DMS53 (cell line): ENCODE measurements around the gene BMPR1A.
"Not testable (repeated sequence)": the region's sequence is repeated elsewhere in the genome, so short reads cannot be mapped to it uniquely, and the experiment has no call there.

Source experiments
- DNase-seq: peaks from one replicate; lab custom pipeline; 2025; lab: John Stamatoyannopoulos, UW

The BMPR1A gene

DNA sequence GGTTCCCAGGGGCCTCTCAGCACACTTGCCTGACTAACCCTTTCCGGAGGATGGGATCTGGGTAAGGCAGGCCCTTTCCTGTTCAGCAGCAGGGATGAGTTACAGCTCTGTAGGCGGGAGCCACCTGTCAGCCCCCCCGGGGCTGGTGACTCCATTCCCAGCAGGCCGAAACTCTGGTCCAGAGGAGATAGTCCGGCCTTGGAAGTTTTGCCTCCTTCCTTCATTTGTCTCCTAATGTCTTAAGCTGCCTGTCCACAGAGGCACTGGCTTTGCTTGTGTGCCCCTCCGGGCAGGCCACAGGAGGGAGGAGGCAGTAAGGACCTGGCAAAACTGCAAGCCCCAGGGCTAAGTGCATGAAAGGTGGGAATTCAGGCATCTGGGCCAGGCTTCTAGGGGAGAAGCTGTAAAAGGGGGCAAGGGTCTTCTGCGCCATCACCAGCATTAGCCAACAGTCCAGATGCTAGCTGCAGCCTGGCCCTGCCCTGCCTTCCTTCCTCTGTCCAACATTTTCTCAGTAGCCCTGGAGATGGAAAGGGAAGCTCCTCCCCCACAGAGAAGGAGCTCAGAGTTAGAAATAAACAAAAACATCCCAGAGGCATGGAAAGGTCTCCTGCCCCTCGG is 213.1 kb downstream of the BMPR1A start:
- no peak for DNase-seq

DNA sequence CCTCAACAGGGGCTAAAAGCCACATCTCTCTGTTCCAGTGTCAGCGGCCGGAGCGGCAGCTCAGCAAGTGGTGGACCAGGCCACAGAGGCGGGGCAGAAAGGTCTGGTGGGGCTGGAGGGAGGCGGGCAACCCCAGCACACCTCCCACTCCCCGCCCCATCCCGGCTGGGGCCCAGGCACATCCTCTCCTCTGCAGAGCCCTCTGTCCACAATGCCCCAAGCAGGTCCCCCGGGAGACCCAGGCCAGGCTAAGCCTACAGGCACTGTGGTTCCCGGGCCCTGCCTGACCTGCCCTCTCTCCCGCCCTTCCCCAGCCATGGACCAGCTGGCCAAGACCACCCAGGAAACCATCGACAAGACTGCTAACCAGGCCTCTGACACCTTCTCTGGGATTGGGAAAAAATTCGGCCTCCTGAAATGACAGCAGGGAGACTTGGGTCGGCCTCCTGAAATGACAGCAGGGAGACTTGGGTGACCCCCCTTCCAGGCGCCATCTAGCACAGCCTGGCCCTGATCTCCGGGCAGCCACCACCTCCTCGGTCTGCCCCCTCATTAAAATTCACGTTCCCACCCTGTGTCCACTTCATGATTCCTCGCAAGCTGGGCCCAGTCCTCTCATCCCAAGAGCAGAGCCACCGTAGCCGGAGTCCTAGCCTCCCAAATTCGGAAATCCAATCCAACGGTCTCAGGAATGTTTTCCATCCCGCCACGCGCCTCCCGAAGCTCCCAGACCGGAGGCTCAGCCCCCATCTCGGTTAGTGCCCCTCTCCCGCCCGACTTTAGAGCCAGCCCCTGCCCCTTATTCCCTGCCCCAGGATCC is 214.0 kb downstream of the BMPR1A start:
- peak; percentile 41 for DNase-seq

DNA sequence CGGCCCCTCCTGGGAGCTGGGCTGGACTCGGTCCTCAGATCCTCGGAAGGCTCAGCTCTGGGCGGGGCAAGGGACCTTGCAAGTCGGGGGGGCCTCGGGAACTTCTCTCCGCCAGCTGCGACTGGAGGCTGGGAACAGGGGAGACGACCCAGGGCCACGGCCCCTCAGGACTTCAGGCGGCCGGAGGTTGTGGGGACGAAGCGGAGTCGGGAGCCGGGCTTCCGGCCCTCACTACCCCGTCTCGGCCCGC is 214.5 kb downstream of the BMPR1A start:
- no peak for DNase-seq

DNA sequence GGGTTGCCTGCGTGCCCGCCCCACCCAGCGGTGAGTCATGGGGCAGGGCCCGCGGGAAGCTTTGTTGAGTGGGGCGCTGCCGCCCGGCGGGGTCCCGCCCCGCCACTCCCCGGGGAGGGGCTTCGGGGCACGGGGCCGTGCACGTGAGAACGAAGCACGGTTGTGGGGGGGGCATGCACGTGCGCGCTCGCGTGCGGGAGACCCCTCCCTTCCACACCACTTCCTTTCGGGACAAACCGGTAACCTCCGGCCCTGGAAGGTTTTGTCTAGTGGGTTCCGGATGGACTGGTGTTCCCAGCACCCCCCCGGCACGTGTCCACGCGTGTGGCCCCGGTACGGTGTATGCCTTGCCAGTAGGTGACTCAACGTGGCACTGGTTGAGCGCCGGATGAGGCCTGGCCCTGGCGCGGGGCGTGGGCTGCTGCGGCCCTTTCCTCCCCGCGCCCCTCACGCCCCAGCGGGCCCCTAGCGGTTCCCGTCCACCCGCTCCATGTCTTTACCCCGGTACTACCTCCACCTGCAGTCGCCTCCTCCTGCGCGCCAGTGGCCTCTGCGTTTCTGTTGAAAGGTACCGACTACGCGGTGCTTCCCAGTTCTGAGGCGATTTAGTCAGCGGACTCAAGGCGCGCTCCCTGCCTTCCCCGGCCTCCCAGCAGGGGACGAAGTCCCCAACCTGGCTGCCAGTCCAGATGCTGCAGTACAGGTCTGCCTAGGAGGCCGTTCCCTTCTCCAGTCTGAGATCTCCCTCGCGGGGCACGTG is 215.0 kb downstream of the BMPR1A start:
- DNase-seq = peak; percentile 93

DNA sequence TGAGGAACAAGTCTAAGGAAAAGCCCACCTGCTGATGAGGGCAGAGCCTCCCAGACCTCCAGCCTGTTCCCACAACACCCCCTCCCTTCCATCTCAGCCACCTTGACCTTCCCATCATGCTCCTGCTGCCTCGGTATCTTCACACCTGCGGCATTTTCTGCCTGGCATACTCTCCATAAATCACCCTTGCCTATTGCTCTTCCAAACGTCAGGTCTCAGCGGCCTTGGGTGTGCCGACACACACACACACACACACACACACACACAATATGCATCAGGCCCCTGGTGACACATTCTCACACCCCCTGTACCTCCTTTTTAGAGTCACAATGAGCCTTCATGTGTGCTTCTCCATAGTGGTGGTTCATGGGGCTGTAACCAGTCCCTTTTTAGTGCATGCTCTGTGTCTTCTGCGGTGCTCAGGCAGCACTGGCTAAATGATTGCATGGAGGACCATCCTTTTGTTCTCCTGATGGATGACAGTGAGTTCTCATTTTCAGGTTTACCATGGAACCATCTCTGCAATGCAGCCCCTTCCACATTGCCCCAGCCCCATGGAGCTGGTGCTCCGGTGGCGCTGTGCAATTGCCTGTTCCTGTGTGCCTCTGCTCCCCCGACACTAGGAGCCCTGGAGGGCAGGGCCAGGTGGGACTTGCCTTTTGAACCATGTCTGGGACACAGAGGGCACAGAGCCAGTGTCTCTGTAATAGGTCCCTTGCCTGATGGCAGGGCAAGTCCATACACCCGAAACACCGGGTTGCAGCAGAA is 216.4 kb downstream of the BMPR1A start:
- no peak for DNase-seq

DNA sequence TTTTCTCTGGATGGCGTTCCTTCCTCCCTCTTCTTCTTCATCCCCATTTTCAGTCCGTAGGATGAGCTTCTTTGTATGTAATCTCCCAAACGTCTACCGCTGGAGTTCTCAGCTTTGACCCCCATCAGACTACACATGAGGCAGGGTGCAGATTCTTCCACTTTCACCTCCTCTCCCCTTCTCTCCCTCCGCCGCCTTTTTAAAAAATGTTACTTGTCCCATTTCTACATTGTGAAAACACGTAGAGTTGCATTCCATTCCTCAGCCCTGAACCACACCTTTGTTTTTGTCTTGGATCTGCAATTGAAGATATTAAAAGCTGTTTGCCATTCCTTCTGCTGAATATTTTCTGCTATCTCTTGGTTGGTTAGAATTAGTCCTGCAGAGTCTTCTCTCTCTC is 218.1 kb downstream of the BMPR1A start:
- no peak for DNase-seq

- no peak for DNase-seq
Measured at GRCh38 chr10:86976362-86977056, 220.1 kb downstream of the BMPR1A start.

DNA sequence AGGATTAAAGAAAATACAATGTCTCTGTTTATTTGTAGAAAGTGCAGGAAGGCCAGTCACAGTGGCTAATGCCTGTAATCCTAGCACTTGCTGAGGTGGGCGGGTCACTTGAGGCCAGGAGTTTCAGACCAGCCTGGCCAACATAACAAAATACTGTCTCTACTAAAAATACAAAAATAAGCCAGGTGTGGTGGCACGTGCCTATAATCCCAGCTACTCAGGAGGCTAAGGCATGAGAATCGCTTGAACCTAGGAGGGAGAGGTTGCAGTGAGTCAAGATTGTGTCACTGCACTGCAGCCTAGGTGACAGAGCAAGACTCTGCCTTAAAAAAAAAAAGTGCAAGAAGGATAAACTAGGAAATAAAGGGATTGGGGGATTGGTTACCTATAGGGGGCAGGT is 222.0 kb downstream of the BMPR1A start:
- not testable (repeated sequence) for DNase-seq

GRCh38 chr10:86979296-86979818 is 222.9 kb downstream of the BMPR1A start:
- DNase-seq = no peak

- DNase-seq = no peak
Measured at GRCh38 chr10:86979977-86980448, 223.6 kb downstream of the BMPR1A start.

GRCh38 chr10:86981020-86981419 is 224.6 kb downstream of the BMPR1A start:
- not testable (repeated sequence) for DNase-seq

- DNase-seq = no peak
Measured at GRCh38 chr10:86981716-86982115, 225.3 kb downstream of the BMPR1A start.
